Osteocyte (in vitro differentiated cells): Measurements from ENCODE around the gene FAM180B. TPM values are rescaled to one million over a fixed set of nuclear protein-coding genes. Genes with fewer than 3 reads are reported as not detected.
"Not testable (repeated sequence)": the region's sequence is repeated elsewhere in the genome, so short reads cannot be mapped to it uniquely, and the experiment has no call there.

Experiments
- DNase-seq: peaks from one replicate; pipeline ENCODE4 v3.0.0; 2021; ENCODE audit warnings: mixed read lengths; ENCODE audit not compliant: unreplicated experiment; ENCODE audit errors: extremely low spot score
- H3K27ac Mint-ChIP-seq: one replicate; pipeline ENCODE4 v1.8.0; 2021; ENCODE audit warnings: mild to moderate bottlenecking, mixed read lengths; ENCODE audit not compliant: unreplicated experiment
- H3K27me3 Mint-ChIP-seq: one replicate; pipeline ENCODE4 v1.8.0; 2021; ENCODE audit warnings: mixed read lengths; ENCODE audit not compliant: unreplicated experiment
- H3K36me3 Mint-ChIP-seq: one replicate; pipeline ENCODE4 v1.8.0; 2021; ENCODE audit warnings: mixed read lengths; ENCODE audit not compliant: unreplicated experiment
- H3K4me1 Mint-ChIP-seq: one replicate; pipeline ENCODE4 v1.8.0; 2021; ENCODE audit warnings: mixed read lengths; ENCODE audit not compliant: unreplicated experiment
- H3K4me3 Mint-ChIP-seq: one replicate; pipeline ENCODE4 v1.8.0; 2021; ENCODE audit warnings: mild to moderate bottlenecking, moderate library complexity, mixed read lengths; ENCODE audit not compliant: unreplicated experiment
- H3K9me3 Mint-ChIP-seq: one replicate; pipeline ENCODE4 v1.8.0; 2021; ENCODE audit warnings: mixed read lengths; ENCODE audit not compliant: unreplicated experiment
- CTCF ChIP-seq: fragments of 200-600 bp; sonication (generic); IDR thresholded peaks from 2 replicates; pipeline ENCODE4 v1.5.0; 2021; ENCODE audit warnings: antibody characterized with exemption, mild to moderate bottlenecking, moderate library complexity
- total RNA-seq: library from RNA; stranded (reverse); gene quantifications from 2 replicates; pipeline ENCODE4 v1.2.1, GENCODE V29; 2021

FAM180B gene
- total RNA-seq, 1 donor from 2014 or later = 0.32 TPM

- no peak for DNase-seq
- Mint-ChIP-seq H3K27me3 (no peaks in the 10 kb centered on the region), H3K27ac (no peak overlapping the region), H3K4me3 (no peak overlapping the region), H3K4me1 (peaks cover 17% of the 10 kb centered on the region), H3K36me3 (peaks cover 2% of the 10 kb centered on the region), H3K9me3 (no peaks in the 10 kb centered on the region)
- no peak for TF ChIP-seq CTCF
Measured at GRCh38 chr11:47545298-47545697, 41.2 kb upstream of the FAM180B start.

- H3K9me3 Mint-ChIP-seq, DNase-seq, H3K4me3 Mint-ChIP-seq, H3K27me3 Mint-ChIP-seq, H3K27ac Mint-ChIP-seq, H3K36me3 Mint-ChIP-seq: not testable (repeated sequence)
- H3K4me1 Mint-ChIP-seq = peaks cover 17% of the 10 kb centered on the region
Measured at GRCh38 chr11:47546274-47546673, 40.2 kb upstream of the FAM180B start.

- H3K27ac Mint-ChIP-seq = peak overlapping the region; percentile 95
- peak overlapping the region; percentile 22 for H3K4me3 Mint-ChIP-seq
- no peaks in the 10 kb centered on the region for H3K9me3 Mint-ChIP-seq
- no peak for DNase-seq
- no peak for TF ChIP-seq CTCF
- H3K4me1 Mint-ChIP-seq = peaks cover 24% of the 10 kb centered on the region
- H3K36me3 Mint-ChIP-seq = peaks cover 5% of the 10 kb centered on the region
- no peaks in the 10 kb centered on the region for H3K27me3 Mint-ChIP-seq
Measured at GRCh38 chr11:47550288-47551047, 36.0 kb upstream of the FAM180B start.

GRCh38 chr11:47551086-47551485 is 35.4 kb upstream of the FAM180B start:
- Mint-ChIP-seq H3K4me1 (peaks cover 24% of the 10 kb centered on the region), H3K36me3 (peaks cover 5% of the 10 kb centered on the region), H3K27ac (peak overlapping the region; percentile 95)

GRCh38 chr11:47552056-47552565 is 34.4 kb upstream of the FAM180B start:
- no peak for DNase-seq
- peak overlapping the region; percentile 98 for H3K4me3 Mint-ChIP-seq
- H3K9me3 Mint-ChIP-seq = no peaks in the 10 kb centered on the region
- H3K27ac Mint-ChIP-seq = peak overlapping the region; percentile 95
- no peak for TF ChIP-seq CTCF
- H3K36me3 Mint-ChIP-seq = peaks cover 5% of the 10 kb centered on the region
- peaks cover 24% of the 10 kb centered on the region for H3K4me1 Mint-ChIP-seq
- H3K27me3 Mint-ChIP-seq = no peaks in the 10 kb centered on the region

More at GRCh38 chr11:47551086-47551485, 35.4 kb upstream of the FAM180B start:
- no peak for DNase-seq
- TF ChIP-seq CTCF = peak; percentile 44
- H3K4me3 Mint-ChIP-seq = peak overlapping the region; percentile 98
- no peaks in the 10 kb centered on the region for H3K27me3 Mint-ChIP-seq
- no peaks in the 10 kb centered on the region for H3K9me3 Mint-ChIP-seq
